GM18498 (cell line): ENCODE results near the gene GOLGA6L10.
"Not testable (repeated sequence)": the region's sequence is repeated elsewhere in the genome, so short reads cannot be mapped to it uniquely, and the experiment has no call there.

ENCODE experiments used
- ATAC-seq: cut with Tn5 transposase; IDR thresholded peaks from one replicate; pipeline ENCODE4 v1.9.1; 2021; ENCODE audit warnings: mild to moderate bottlenecking, moderate library complexity; ENCODE audit not compliant: unreplicated experiment

Gene GOLGA6L10, protein sequence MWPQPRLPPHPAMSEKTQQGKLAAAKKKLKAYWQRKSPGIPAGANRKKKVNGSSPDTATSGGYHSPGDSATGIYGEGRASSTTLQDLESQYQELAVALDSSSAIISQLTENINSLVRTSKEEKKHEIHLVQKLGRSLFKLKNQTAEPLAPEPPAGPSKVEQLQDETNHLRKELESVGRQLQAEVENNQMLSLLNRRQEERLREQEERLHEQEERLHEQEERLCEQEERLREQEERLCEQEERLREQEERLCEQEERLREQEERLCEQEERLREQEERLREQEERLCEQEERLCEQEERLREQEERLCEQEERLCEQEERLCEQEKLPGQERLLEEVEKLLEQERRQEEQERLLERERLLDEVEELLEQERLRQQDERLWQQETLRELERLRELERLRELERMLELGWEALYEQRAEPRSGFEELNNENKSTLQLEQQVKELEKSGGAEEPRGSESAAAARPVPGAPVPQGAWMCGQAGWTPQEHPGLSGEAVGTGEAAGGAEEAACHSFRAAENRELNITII

DNA sequence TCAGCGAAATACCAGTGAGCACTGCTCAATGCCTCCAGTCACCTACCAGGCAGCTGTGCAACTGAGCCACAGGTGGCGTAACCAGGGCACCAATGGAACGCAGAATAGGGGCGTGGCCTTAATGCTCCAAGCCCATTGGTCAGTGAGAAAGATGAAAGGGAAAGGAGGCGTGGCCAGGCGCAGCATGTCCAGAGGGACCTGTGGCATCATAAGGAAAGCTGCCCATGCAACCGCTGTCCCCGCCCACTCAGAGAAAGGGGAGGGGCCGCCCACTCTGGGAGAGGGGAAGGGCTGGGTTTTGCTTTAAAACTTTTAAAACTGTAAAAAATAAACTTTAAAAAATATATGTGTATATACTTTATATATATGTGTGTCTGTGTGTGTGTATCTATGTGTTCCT, at the start of gene GOLGA6L10:
TSS of gene GOLGA6L10 (minus strand) at position 101 of the 400 bp plus-strand sequence. CDS start at position 1, 100 bp downstream.
- not testable (repeated sequence) for ATAC-seq

DNA sequence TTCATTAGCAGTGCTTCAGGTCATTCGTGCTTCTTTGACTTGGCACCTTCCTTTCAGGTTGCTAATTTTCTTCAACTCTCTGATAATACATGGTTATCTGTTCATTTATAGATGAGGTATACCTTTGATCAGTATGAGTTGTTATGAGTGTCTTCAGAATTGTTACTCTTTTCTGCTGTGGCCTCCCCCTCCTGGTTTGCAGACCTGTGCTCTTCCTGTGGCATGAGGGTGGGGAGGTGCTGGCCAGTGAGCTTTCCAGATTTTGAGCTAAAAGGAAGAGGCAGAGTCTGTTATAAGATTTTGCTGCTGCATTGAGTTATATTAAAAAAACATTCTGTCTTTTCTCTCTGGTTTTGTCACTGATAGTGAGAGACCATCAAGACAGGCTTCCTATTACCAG, 49.5 kb upstream of the GOLGA6L10 start:
- ATAC-seq, result peak; percentile 39

DNA sequence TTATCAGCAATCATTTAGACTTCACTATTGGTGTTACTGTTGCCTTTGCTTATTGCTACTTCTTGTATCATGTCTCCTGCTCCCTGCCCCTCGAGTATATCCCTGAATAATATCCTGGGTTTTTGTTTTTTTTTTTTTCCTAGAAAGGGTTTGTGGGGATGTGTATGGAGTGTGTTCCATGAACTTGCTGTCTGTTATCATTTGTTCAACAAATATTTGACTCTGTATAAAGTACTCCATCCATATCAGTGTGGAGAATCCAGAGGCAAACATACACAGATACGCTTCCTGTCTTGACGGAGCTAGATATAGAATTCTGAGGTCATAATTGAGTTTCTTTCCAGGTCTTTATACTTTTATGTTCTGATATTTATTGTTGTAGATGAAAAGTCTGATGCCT, 48.5 kb upstream of the GOLGA6L10 start:
- ATAC-seq, result no peak

DNA sequence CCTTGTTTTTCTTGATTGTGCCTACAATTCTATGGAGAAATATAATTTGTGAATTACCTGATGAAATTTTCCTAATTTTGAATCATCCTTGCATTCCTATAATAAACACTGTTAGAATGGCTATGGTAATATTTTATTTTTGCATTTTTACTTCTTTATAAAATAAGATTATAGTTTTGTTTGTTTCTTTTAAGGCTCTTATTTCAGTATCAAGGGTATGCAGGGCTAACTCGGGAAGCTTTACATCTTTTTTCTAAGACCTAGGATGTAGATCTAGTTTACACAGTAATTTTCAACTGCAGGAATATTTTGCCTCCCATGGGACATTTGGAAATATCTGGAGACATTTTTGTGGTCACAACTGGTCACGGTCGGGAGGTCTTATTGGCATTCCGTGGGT, 46.5 kb upstream of the GOLGA6L10 start:
- ATAC-seq, result not testable (repeated sequence)

DNA sequence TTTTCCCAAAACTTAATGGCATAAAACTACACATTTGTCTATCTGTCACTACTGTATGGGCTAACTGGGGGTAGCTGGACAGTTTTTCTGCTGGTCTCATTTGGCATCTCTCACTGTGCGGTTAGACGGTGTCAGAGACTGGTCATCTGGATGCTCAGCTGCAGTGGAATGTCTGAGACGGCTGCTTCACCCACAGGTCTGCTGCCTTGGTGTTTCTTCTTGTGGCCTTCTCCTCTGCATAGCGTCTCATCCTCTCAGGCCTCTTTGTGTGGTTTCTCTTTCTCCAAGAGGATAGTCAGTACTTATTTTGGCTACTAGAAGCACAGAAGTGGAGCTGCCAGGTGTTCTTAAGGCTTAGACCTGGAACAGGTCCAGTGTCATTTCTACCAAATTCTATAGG, 44.4 kb upstream of the GOLGA6L10 start:
- no peak for ATAC-seq

DNA sequence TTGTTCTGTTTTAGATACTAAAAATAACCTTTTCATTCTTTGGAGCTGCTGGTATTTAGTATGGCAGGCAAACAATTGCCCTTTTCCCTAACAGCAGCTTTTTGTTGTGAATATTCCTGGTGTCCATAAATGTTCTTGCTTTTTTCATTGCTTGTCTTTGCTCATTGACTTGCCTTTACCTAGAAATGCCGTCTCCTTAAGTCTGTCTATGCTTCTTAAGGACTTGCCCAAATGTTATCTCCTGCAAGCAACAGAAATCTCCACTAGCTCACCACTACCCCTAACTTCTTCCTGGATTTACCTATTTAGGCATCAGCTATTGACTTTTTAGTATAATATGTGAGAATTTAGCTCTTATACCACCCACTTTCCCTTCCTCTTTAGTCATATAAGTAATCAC, 42.8 kb upstream of the GOLGA6L10 start:
- ATAC-seq, result not testable (repeated sequence)

DNA sequence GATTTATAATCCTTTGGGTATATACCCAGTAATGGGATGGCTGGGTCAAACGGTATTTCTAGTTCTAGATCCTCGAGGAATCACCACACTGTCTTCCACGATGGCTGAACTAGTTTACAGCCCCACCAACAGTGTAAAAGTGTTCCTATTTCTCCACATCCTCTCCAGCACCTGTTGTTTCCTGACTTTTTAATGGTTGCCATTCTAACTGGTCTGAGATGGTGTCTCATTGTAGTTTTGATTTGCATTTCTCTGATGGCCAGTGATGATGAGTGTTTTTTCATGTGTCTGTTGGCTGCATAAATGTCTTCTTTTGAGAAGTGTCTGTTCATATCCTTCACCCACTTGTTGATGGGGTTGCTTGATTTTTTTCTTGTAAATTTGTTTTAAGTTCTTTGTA, 40.9 kb upstream of the GOLGA6L10 start:
- not testable (repeated sequence) for ATAC-seq

DNA sequence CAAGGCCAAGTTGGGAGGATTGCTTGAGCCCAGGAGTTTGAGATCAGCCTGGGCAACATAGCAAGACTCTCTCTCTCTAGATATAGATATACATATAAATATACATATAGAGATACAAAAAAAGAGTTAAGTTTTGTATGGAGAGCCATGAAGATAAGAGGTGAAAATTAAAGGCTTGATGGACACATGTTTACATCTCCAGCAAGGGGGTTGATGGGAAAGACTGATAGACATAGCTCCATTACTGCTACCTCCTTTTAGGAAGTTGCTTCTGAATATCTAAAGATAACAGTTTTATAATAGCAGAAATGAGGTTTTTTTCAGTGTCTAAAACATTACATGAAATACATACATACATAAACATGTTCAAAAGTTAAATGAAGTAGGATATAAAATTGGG, 37.9 kb upstream of the GOLGA6L10 start:
- not testable (repeated sequence) for ATAC-seq

DNA sequence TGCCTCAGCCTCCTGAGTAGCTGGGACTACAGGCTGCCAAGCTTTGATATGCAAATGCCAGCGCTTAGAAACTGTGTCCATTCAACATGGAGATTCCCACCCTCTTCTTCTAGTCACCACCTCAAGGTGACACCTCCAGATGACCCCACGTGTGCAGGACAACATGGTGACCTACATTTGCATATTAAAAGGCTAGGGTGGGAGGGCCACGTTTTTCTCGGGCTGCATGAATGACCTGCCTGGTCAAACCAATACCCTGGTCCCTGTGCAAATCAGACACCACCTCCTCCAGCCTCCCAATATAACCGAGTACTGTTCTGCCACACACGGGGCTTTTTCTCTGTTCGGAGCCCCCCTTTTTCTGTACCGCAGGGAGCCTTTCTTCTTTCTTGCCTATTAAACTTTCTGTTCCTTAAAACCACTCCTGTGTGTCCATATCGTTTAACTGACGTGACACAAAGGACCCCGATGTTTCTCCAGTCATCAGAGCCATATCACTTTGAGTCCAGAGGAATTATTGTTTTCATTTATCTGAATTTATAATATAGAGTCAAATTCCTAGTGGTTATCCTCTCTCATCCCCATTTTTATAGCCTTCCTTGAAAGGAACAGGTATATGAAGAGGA, 32.2 kb upstream of the GOLGA6L10 start:
- not testable (repeated sequence) for ATAC-seq

DNA sequence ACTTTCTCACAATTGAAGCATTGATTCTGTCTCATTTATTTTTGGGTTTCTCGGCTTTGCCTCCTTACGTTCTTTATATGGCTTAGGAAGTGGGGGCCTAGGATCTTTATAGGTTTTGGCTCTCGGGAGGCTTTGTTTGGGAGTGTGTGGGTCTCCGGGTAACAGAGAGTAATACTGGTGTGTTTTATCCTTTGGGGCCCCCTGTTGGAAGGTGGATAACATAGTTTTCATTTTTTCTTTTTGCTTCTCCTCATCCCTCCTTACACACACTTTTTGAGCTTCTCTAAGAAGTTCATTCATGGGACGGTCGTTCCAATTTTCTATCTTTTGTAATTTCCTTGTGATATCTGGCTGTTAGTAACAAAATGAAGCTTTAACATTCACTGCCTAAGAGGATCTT, 30.3 kb upstream of the GOLGA6L10 start:
- ATAC-seq, result not testable (repeated sequence)

DNA sequence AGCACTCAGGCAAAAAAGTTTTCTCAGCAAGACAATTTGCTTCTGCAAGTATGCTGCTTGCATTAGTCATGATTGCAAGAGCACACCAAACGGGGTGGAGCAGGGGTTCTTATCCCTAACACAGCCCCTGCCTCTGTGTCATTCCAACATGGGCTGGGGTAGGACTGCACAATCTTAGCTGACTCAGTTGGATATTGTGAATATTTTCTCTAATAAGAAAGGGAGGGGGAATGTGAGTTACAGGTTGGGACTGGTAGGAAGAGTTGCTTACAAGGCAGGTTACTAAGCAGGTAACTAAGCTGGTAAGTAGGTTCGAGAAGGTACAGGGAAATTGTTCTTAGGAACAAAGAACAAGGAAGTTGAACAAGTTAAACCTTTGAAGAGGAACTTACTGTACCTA, 24.4 kb upstream of the GOLGA6L10 start:
- ATAC-seq, result not testable (repeated sequence)

DNA sequence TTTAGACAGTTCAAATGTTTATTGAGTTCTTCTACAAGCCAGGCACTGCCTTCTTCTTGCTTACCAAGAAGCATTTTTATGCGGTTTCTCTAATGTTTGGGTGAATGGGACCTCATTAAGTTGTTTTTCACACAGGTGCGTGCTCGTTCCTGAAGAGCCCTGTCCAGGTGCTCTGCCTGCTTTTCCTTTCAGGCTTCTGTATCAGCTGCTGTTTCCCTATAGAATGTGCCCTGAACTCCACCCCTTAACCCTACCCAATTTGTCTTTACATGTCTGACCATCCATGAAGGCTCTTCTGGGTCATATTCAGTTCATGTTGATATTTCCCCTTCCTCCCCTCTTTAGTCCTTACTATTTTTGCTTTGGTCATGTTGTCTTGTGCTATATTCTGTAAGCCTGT, 22.4 kb upstream of the GOLGA6L10 start:
- no peak for ATAC-seq

DNA sequence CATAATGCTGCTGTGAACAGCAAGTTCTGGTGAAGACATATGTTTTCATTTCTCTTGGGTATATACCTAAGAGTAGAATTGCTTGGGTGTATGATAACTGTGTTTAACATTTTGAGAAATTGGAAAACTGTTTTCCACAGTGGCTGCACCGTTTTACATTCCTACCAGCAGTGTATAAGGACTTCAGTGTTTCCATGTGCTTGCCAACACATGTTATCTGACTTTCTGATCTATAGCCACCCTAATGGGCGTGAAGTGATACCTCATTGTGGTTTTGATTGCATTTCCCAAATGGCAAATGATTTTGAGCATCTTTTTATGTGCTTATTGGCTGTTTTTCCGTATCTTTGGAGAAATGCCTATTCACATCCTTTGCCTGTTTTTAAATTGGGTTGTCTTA, 18.5 kb upstream of the GOLGA6L10 start:
- not testable (repeated sequence) for ATAC-seq

DNA sequence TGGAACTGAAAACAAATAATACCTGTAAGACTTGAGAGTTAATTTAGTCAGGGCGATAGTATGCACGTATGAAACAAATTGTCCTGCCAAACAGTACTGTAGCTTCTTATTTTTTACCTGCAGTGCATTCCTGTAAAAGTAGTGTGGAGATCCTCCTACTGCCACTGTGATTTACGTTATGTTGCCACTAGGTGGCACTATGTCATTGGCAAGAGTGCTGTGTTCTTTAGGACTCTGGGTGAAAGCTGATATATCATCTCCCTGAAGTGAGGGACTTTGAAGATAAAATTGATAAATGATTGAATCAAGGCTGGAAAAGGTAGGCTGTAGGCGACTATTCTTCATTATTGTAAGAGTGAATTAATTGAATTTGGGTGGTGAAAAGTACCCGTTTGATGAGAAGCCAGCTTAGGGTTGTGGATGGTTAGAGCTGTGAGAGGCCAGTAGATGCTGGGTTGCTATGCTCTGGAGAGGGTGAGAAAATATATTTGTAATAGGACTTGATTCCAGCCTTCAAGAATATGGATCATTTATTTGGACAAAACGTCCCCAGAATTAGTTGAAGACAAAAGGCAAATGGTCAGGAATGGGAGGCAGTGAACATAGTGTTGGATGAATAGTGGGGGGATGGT, 16.5 kb upstream of the GOLGA6L10 start:
- peak; percentile 92 for ATAC-seq

DNA sequence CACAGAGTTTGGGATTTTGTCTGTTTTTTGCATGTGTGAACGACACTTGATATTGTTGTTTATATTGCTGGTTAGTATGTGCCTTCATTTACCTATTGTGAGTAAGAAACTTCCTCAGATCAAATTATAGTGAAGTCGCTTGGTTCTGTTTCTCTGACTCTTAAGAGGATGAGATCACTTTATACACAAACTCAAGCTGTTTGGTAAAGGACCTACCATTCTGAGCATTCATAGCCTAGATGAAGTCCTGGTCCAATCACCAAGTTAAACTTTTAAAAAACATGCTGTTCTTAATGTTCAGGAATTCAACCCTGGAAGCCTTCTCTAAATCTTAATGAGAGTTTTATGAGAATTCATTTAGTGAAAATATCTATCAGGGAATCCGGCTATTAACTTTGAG, 15.3 kb upstream of the GOLGA6L10 start:
- ATAC-seq, result not testable (repeated sequence)

DNA sequence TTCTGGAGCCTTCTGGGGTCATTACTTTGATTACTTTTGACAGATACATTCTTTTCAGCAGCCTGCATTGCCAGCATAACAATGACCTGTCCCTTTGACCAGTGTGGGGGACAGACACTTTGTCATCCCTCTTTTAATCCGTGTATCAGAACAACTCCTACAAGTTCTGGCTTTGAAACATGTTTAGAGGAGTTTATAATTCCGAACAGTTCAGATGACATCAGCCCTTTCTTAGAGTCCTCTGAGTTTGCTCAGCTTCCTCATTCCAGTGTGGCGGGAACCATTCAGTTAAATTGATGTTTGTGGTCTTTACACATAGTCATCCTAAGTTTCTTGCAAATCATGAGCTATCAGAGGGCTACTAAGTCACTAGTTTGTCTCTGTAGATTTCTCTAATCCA, 13.5 kb upstream of the GOLGA6L10 start:
- not testable (repeated sequence) for ATAC-seq

DNA sequence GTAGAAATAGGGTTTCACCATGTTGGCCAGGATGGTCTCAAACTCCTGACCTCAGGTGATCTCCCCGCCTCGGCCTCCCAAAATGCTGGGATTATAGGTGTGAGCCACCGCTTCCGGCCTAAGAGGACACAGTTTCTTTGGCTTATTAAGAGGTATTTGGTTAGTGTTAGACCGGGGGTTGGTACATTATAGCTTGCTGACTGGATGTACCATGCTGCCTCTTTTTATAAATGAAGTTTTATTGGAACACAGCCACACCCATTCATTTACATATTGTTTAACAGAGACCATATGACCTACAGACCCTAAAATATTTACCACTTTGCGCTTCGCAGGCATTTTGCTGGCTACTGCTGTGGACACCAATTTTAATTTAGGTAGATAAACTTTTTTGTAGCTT, 11.3 kb upstream of the GOLGA6L10 start:
- not testable (repeated sequence) for ATAC-seq

DNA sequence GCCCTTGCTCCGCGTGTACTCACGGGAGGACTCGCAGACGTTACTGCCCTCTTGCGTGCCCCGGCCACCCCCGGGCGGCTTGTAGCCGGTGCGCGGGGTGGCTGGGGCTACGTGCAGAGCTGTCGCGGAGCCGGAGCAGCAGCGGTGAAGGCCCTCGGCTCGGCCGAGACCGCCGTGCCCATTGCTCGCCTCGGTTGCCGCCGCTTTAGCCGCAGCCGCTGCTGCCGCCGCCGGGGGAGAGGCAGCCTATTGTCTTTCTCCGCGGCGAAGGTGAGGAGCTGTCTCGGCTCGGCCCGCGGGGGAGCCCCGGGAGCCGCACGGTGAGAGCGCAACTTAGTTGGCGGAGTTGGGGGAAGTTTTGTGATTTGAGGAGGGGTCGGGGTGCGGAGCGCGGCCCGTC, 5.8 kb upstream of the GOLGA6L10 start:
- not testable (repeated sequence) for ATAC-seq

DNA sequence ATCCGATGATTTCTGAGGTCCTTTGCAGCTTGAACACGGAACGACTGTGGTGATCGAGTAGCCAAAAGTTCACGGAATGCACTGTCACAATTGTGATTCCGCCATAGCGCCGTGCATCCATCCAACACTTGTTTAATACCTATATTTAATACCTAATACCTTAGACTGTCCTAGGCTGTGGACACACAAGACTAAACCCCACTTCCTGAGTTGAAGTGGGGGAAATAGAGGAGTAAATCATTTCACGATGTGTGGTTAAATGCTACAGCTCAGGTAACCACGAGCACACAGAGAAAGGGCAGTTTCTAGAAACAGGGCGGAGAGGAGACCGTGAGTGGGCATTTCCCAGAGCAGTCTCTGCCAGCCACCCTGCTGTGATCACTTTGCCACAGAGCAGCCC, 5.3 kb upstream of the GOLGA6L10 start:
- not testable (repeated sequence) for ATAC-seq

DNA sequence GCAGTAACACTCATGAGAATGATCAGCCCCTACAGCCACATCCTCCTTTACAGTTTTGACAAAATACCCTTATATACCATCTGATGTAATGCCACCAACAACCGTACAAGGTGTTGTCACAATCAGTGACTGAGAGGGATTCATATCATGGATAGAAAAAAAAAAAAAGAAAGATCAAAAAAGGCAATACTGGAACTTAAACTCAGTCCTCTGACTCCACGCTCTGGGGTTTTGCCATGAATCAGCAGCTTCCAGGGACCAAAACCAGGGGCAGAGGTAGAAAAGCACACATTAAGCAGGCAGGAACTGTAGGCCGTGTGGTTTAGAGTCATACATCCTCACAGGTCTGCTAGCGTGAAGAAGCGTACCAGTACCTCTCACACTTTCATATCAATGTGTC, 1.6 kb downstream of the GOLGA6L10 start:
- not testable (repeated sequence) for ATAC-seq

DNA sequence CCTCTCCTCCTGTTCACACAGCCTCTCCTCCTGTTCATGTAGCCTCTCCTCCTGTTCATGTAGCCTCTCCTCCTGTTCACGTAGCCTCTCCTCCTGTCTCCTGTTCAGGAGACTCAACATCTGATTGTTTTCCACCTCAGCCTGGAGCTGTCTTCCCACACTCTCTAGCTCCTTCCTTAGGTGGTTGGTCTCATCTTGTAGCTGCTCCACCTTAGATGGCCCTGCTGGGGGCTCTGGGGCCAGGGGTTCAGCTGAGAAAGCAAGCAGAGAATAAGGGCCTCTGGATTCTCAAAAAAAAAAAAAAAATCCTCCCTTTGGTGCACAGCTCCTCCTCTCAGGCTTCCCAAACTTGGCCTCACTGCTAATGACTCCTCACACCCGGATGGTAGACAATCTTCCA, 4.1 kb downstream of the GOLGA6L10 start:
- not testable (repeated sequence) for ATAC-seq
